Mesodermal cell (in vitro differentiated cells): ENCODE measurements around the gene METRNL.
"Not testable (repeated sequence)": the region's sequence is repeated elsewhere in the genome, so short reads cannot be mapped to it uniquely, and the experiment has no call there.

Source experiments
- H3K27ac ChIP-seq: 2 replicates; pipeline ENCODE4 v1.7.0; 2013; ENCODE audit warnings: mild to moderate bottlenecking, low read depth, low read length, moderate library complexity; ENCODE audit not compliant: severe bottlenecking
- H3K36me3 ChIP-seq: 2 replicates; pipeline ENCODE4 v1.7.1; 2013; ENCODE audit warnings: mild to moderate bottlenecking, low read length, moderate library complexity; ENCODE audit not compliant: control insufficient read depth, insufficient read depth
- H3K4me1 ChIP-seq: one replicate; pipeline ENCODE4 v1.7.1; 2013; ENCODE audit warnings: mild to moderate bottlenecking, low read length; ENCODE audit not compliant: insufficient read depth, control insufficient read depth, poor library complexity, severe bottlenecking
- H3K4me3 ChIP-seq: 2 replicates; pipeline ENCODE4 v1.7.0; 2013; ENCODE audit warnings: low read length, control low read depth, mild to moderate bottlenecking; ENCODE audit not compliant: insufficient read depth, poor library complexity, severe bottlenecking; ENCODE audit errors: extremely low read depth
- H3K9me3 ChIP-seq: 2 replicates; pipeline ENCODE4 v1.7.1; 2013; ENCODE audit warnings: mild to moderate bottlenecking, low read length, moderate library complexity; ENCODE audit not compliant: control insufficient read depth
- WGBS, 2 experiments: methylation state at CpG; one replicate each; pipeline ENCODE4 v1.1.5; 2013; ENCODE audit warnings: missing lambda C conversion rate in 2 of 2; ENCODE audit not compliant: insufficient coverage in 2 of 2; 5-methylcytosine and 5-hydroxymethylcytosine counted together

Gene METRNL

DNA sequence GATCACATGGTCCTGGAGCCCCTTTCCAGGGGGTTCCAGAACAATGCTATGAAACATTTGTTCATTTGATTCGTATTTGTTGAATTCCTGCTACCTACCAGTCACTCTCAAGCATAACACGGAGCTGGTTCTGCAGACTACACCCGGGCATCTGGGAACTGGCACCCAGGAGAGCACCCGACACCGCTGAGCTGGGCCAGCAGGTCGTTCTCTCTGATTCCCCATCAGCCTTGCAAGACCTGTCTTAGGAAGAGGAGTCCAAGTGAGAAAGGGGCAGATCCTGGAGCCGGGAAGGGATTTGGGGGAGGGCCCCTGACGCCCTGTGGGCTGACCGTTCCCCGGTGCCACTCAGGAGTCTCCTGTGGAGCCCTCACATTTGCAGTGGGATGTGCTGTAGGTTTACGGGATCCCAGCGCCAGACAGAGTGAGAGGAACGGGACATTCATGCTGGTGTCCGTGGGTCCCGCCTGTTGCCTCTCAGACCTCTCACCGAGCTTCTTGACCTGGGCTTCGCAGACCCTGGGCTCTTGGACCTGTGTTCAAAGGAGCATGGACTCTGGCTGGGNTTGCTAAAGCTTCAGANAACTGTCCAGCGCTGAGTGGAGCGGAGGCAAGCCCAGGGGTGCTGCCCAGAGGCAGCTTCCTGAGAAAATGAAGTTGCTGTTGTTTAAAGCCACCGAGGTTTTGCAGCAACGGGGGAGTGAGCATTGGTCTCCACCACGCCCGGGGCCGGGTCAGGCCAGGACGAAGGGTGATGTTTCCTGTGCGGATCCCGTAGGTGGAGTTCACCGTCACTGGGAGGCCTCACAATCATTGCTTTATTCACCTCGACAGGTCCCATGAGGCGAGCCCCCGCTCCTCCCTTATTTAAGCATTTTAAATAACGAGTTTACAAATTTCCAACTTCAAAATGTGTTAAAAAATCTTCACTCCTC lies 49.2 kb downstream of the METRNL start:
- Histone ChIP-seq H3K4me1 (peaks cover 10% of the 10 kb centered on the region), H3K4me3 (no peak overlapping the region), H3K27ac (no peak overlapping the region), H3K9me3 (no peaks in the 10 kb centered on the region), H3K36me3 (no peaks in the 10 kb centered on the region)
- WGBS, 2 experiments: 92 to 93% methylated on average over 32 of the region's 32 CpGs

DNA sequence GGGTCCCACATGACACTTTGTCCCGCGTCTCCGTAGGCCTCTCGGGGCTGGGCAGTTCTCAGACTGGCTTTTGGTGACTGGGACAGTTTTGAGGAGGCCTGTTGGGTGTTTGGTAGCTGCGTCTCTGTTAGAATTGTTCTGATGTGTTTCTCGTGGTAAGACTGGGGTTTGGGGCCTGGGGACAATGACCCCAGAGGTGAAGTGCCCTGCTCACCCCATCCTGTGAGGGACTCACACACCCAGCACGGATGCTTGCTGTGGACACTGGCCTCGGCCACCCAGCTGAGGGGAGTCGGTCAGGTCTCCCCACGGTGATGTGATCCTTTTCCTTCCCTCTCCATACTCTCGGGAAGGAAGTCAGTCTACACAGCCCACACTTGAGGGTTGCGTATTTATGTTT lies 50.3 kb downstream of the METRNL start:
- Histone ChIP-seq H3K9me3 (no peaks in the 10 kb centered on the region), H3K27ac (no peak overlapping the region), H3K4me3 (no peak overlapping the region), H3K36me3 (no peaks in the 10 kb centered on the region), H3K4me1 (peaks cover 13% of the 10 kb centered on the region)
- WGBS, 2 experiments: 79 to 90% methylated on average over 3 to 5 of the region's 12 CpGs

DNA sequence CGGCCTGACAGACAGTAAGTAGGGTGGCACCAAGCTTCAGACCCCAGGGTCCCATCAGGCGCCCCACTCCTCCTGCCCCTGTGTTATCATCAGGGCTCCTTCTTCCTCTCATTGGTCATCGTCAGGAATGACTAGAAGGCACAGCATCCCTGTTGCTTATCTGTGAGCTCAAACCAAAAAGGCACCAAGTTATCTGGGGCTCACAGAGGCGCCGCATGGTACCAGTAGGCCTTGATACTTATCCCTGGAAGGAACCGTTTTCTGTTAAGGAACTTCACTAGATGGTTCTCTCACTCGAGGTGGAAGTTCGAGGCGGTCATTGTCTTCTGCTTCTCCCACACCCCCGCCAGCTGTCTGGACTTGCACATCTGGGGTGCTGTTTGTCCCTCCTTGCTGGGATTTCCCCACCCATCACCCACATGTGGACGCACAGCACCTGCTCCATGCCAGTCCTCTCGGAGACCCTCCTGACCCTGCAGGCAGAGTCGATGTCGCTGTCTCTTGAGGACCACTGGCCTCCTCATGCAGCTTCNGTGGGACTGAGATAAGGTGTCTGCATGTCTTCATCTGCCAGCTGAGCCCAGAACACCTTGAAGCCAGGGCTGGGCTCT lies 52.1 kb downstream of the METRNL start:
- Histone ChIP-seq H3K4me3 (no peak overlapping the region), H3K4me1 (peaks cover 13% of the 10 kb centered on the region), H3K36me3 (no peaks in the 10 kb centered on the region), H3K27ac (no peak overlapping the region), H3K9me3 (no peaks in the 10 kb centered on the region)
- 94 to 97% methylated on average over 13 to 14 of the region's 14 CpGs for WGBS, 2 experiments

DNA sequence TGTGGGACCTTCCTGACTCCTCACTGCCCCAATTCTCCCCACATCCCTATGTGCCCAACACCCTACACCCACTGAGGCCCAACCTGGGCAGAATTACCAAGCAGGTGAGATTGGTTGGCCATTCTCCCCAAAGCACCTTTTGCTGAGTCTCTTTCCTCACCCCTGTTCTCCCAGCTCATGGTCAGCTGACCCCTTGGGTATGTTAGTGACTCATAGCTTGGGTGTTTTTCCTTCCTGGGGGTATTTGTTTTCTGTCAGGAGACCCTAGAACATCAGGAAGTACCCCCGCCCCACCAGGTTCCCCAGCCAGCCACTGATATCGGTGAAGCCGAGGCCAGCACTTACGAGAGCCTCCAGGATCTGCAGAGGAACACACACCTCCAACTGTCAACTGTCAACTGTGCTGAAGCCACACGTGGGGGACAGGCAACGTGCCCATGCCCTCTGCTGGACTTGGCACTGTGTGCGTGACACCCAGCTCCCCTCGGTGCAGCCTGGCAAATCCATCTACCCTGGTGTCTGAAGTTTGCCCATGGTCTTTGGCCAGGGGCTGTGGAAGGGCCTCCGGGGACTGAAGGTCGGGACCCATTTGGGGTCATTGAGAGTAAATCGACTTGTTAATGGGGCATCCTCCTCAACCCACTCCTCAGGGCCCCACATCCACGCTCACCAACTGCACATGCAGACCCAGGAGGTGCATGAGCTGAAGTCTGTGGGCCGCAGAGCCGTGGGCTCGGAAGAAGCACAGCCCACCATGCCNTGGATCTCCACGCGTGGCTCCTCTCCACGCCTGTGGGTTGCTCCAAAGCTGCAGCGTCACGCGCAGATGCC lies 53.1 kb downstream of the METRNL start:
- Histone ChIP-seq H3K27ac (no peak overlapping the region), H3K4me3 (no peak overlapping the region), H3K4me1 (peaks cover 13% of the 10 kb centered on the region), H3K9me3 (no peaks in the 10 kb centered on the region), H3K36me3 (no peaks in the 10 kb centered on the region)
- WGBS, 2 experiments: 94 to 95% methylated on average over 21 of the region's 21 CpGs

DNA sequence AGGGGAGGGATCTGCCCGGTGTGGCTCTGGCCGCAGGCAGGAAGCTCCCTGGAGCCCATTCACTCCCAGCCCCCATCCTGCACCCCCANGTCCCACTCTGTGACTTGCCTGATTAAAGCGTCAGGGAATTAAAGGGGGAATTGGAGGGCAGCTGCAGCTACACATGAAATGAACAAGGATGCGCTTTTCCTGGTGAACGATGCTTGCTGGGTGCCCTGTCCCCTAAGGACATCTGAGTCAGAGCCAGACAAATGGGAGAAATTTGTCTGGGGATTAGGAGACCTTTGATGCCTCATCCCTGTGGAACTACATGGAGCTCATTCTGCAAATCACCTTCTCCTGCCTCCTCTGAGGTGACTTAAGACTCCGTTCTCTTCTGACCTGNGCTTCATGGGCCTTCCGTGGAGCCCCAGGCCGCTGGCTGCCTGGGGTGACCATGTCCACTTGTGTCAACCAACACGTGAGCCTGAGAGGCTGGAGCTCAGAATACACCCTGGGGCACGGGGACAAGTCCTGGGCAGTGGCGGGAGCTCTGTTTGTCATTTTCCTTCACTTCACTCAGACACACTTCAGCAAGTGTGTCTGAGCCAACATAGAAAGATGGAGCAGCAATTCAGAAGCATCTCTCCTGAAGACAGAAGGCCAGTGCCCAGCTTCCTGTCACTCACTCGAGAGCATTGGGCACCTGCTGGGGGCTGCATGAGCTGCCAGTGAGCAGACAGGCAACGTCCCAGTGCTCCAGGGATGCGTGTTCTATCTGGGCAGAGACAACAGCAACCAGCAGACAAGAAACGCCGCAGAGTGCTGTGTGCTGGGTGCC lies 54.1 kb downstream of the METRNL start:
- no peak overlapping the region for H3K27ac ChIP-seq
- peaks cover 13% of the 10 kb centered on the region for H3K4me1 ChIP-seq
- no peaks in the 10 kb centered on the region for H3K9me3 ChIP-seq
- no peaks in the 10 kb centered on the region for H3K36me3 ChIP-seq
- WGBS, 2 experiments: 84 to 87% methylated on average over 14 to 16 of the region's 16 CpGs
- H3K4me3 ChIP-seq: no peak overlapping the region

- H3K4me1 ChIP-seq: peaks cover 13% of the 10 kb centered on the region
- WGBS, 2 experiments: 92 to 93% methylated on average over 14 to 21 of the region's 38 CpGs
- H3K9me3 ChIP-seq: not testable (repeated sequence)
Observed at GRCh38 chr17:83134456-83134855, 55.0 kb downstream of the METRNL start.

GRCh38 chr17:83135692-83136091 lies 56.3 kb downstream of the METRNL start:
- 95 to 100% methylated on average over 2 to 14 of the region's 14 CpGs for WGBS, 2 experiments
- Histone ChIP-seq H3K4me1 (peaks cover 13% of the 10 kb centered on the region), H3K4me3 (no peak overlapping the region), H3K9me3 (no peaks in the 10 kb centered on the region), H3K36me3 (no peaks in the 10 kb centered on the region), H3K27ac (no peak overlapping the region)

More at GRCh38 chr17:83134456-83134855, 55.0 kb downstream of the METRNL start:
- H3K4me3 ChIP-seq, H3K36me3 ChIP-seq, H3K27ac ChIP-seq: not testable (repeated sequence)

DNA sequence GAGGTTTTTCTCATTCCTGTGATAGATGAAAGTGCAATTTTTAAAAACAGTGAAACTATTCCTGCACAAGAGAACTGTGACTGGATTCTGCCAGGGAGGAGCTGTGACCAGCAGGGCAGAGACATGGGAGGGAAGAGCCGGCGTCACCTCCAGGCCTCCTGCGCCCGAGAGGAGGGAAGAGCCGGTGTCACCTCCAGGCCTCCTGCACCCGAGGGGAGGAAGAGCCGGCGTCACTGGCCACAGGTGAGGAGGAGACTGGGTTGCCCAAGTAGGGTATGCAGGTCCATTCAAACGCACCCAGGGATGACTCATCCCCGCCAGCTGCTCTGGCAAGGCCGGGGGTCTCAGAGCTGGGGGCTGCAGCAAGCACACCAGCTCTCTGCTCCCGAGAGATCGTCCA lies 56.7 kb downstream of the METRNL start:
- WGBS, 2 experiments: 83 to 86% methylated on average over 10 to 13 of the region's 13 CpGs
- H3K4me3 ChIP-seq: no peak overlapping the region
- H3K9me3 ChIP-seq: no peaks in the 10 kb centered on the region
- H3K4me1 ChIP-seq: peaks cover 13% of the 10 kb centered on the region
- H3K27ac ChIP-seq: no peak overlapping the region
- H3K36me3 ChIP-seq: no peaks in the 10 kb centered on the region

DNA sequence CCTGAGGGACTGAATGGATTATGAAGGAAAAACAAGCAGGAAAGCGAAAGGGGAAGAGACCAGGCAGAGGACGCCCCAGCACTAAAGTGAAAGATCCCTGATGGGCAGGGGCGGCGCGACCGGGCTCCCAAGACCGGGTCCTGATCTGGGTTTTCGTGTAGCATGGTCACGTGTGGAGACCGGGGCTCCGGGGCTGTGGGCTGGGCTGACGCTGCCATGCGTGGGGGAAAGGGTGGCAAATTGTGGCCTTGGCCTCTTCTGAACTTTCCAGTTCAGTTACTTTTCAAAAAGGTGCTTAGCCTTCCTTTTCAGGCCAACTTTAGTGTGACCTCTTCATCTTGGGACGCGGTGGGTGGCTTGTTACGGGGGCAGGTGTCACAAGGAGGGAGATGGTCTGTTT lies 57.5 kb downstream of the METRNL start:
- H3K36me3 ChIP-seq: no peaks in the 10 kb centered on the region
- 94 to 96% methylated on average over 13 of the region's 16 CpGs for WGBS, 2 experiments
- H3K4me3 ChIP-seq: no peak overlapping the region
- peaks cover 13% of the 10 kb centered on the region for H3K4me1 ChIP-seq
- no peaks in the 10 kb centered on the region for H3K9me3 ChIP-seq
- H3K27ac ChIP-seq: no peak overlapping the region

- H3K4me3 ChIP-seq: no peak overlapping the region
- H3K4me1 ChIP-seq: peaks cover 9% of the 10 kb centered on the region
- no peak overlapping the region for H3K27ac ChIP-seq
- H3K36me3 ChIP-seq: no peaks in the 10 kb centered on the region
- WGBS, 2 experiments: 85 to 96% methylated on average over 9 of the region's 9 CpGs
- no peaks in the 10 kb centered on the region for H3K9me3 ChIP-seq
Observed at GRCh38 chr17:83137523-83137922, 58.1 kb downstream of the METRNL start.
